ENCODE measurements around the gene MARK2. TPM values are rescaled to one million over a fixed set of nuclear protein-coding genes. Genes with fewer than 3 reads are reported as not detected.

MARK2 gene
- total and polyA plus RNA-seq, 10 of the 15 experiments (the other 5 are each of a cell fraction or from before 2014, with no cell fraction given), result 0.19 to 29.5 (median 13.2) TPM

- CTCF ChIA-PET, result interaction anchor here (1.1 to 1.3 kb wide), 3 partner anchors 16 to 102 kb away, joined by 3 to 4 read pairs (median 4); no protein-coding TSS in a partner anchor
- DNase-seq (ENCODE audit: low read depth, low spot score) (no peak), ATAC-seq (no peak), FAIRE-seq (no peak)
- Histone ChIP-seq H3K27me3 (replicated peaks in 1 of 2; ENCODE audit: control insufficient read depth in 2 of 2, insufficient read depth in 2 of 2, low read length in 1 of 2) (no peaks in the 10 kb centered on the region), H3K9ac (ENCODE audit: control insufficient read depth, insufficient read depth, low read length) (no peak overlapping the region), H3K36me3 (ENCODE audit: control insufficient read depth in 2 of 2, insufficient read depth in 2 of 2, low read length in 1 of 2) (peaks cover 0 to 13% of the 10 kb centered on the region in 2 experiments; a peak in 3 of 4 replicates), H3K27ac (ENCODE audit: control insufficient read depth, insufficient read depth) (no peak overlapping the region), H3K9me3 (replicated peaks; ENCODE audit: control insufficient read depth, insufficient read depth, low read length) (no peaks in the 10 kb centered on the region), H3K4me3 (no peak overlapping the region), H3K4me2 (ENCODE audit: control insufficient read depth, insufficient read depth) (no peak overlapping the region), H3K79me2 (ENCODE audit: control insufficient read depth, insufficient read depth, low read length) (peaks cover 77% of the 10 kb centered on the region), H2AFZ (ENCODE audit: control insufficient read depth, low read depth, low read length) (no peak overlapping the region), H3K4me1 (ENCODE audit: control insufficient read depth, insufficient read depth, low read length) (peaks cover 17% of the 10 kb centered on the region), H4K20me1 (ENCODE audit: control insufficient read depth, insufficient read depth) (no peaks in the 10 kb centered on the region; the same call in 1 of the 2 replicates)
- intact Hi-C loops (cut with micrococcal nuclease; ENCODE audit: unreplicated experiment) (no loop called here), in situ Hi-C loops (cut with MboI) (no loop called here)
- RAD21 ChIA-PET (ENCODE audit: unreplicated experiment), result interaction anchor here (1.1 to 1.2 kb wide), 2 partner anchors 7 to 9 kb away, joined by 3 to 4 read pairs; partner anchors contain the start of gene MARK2
- WGBS (ENCODE audit: insufficient coverage, insufficient replicate concordance, low lambda C conversion rate, missing lambda C conversion rate), result 100% methylated on average over 3 of the region's 3 CpGs
- no TSS peak for BruUV-seq (replicated peaks)
- TF ChIP-seq KAT2A (conservative IDR thresholded peaks at IDR 0.05; ENCODE audit: control insufficient read depth, low read depth, low read length), result no peak
- POLR2A ChIA-PET, result interaction anchor here (0.5 kb wide), 1 partner anchor 88 kb away, joined by 6 read pairs; no protein-coding TSS in a partner anchor
- SMC1A ChIA-PET (ENCODE audit: uncharacterized antibody, unreplicated experiment), result interaction anchor here (1.3 kb wide), 1 partner anchor 10 kb away, joined by 3 read pairs; no protein-coding TSS in a partner anchor
These were observed 8.5 kb downstream of the MARK2 start for GRCh38 chr11:63847363-63847762.

- ChIA-PET SMC1A (ENCODE audit: uncharacterized antibody, unreplicated experiment) (interaction anchor here (1.5 to 4.0 kb wide), 3 partner anchors 10 to 96 kb away, joined by 4 to 16 read pairs (median 12); partner anchors contain the start of gene MARK2), RAD21 (ENCODE audit: unreplicated experiment) (no interaction called here), CTCF (no interaction called here), POLR2A (interaction anchor here (0.9 to 1.5 kb wide), 2 partner anchors 8 to 10 kb away, joined by 3 to 8 read pairs; partner anchors contain the start of gene MARK2)
- 89% methylated on average over 2 of the region's 2 CpGs for WGBS (ENCODE audit: insufficient coverage, insufficient replicate concordance, low lambda C conversion rate, missing lambda C conversion rate)
- intact Hi-C loops (cut with micrococcal nuclease; ENCODE audit: unreplicated experiment), result no loop called here
- Histone ChIP-seq H3K4me1 (ENCODE audit: control insufficient read depth, insufficient read depth, low read length) (peaks cover 12% of the 10 kb centered on the region), H2AFZ (ENCODE audit: control insufficient read depth, low read depth, low read length) (no peak overlapping the region), H3K4me3 (no peak overlapping the region), H3K9me3 (replicated peaks; ENCODE audit: control insufficient read depth, insufficient read depth, low read length) (no peaks in the 10 kb centered on the region), H3K36me3 (ENCODE audit: control insufficient read depth in 2 of 2, insufficient read depth in 2 of 2, low read length in 1 of 2) (peaks cover 2 to 15% of the 10 kb centered on the region in 2 experiments; a peak in 3 of 4 replicates), H3K27ac (ENCODE audit: control insufficient read depth, insufficient read depth) (no peak overlapping the region), H3K79me2 (ENCODE audit: control insufficient read depth, insufficient read depth, low read length) (peaks cover 72% of the 10 kb centered on the region), H3K4me2 (ENCODE audit: control insufficient read depth, insufficient read depth) (no peak overlapping the region), H3K9ac (ENCODE audit: control insufficient read depth, insufficient read depth, low read length) (no peak overlapping the region), H3K27me3 (replicated peaks in 1 of 2; ENCODE audit: control insufficient read depth in 2 of 2, insufficient read depth in 2 of 2, low read length in 1 of 2) (no peaks in the 10 kb centered on the region), H4K20me1 (ENCODE audit: control insufficient read depth, insufficient read depth) (no peaks in the 10 kb centered on the region; the same call in 1 of the 2 replicates)
- TF ChIP-seq BRCA1 (IDR thresholded peaks at IDR 0.05; ENCODE audit: low read depth, low read length), result no peak
- no peak for TF ChIP-seq SREBF1 (IDR thresholded peaks at IDR 0.05; ENCODE audit: low read length)
- no peak for TF ChIP-seq IKZF1 (conservative IDR thresholded peaks at IDR 0.05)
- TF ChIP-seq USF2 (IDR thresholded peaks at IDR 0.05; ENCODE audit: borderline replicate concordance, low read depth, low read length), result no peak
- TF ChIP-seq SRF (IDR thresholded peaks at IDR 0.05; ENCODE audit: low read depth in 2 of 2, low read length in 2 of 2), result no peak
- TF ChIP-seq E2F4 (IDR thresholded peaks at IDR 0.05; ENCODE audit: low read depth, low read length), result no peak
- no peak for TF ChIP-seq CBX3 (IDR thresholded peaks at IDR 0.05; ENCODE audit: borderline replicate concordance, low read depth)
- no peak for TF ChIP-seq CHD2 (IDR thresholded peaks at IDR 0.05; ENCODE audit: borderline replicate concordance, low read depth, low read length)
- TF ChIP-seq POLR2AphosphoS5 (IDR thresholded peaks at IDR 0.05; ENCODE audit: low read length), result no peak
- TF ChIP-seq BCL11A (IDR thresholded peaks at IDR 0.05; ENCODE audit: low read depth, low read length), result no peak
- TF ChIP-seq ATF2 (IDR thresholded peaks at IDR 0.05; ENCODE audit: low read length), result no peak
- TF ChIP-seq RELA (IDR thresholded peaks at IDR 0.05; ENCODE audit: borderline replicate concordance, partially characterized antibody), result no peak
- DNase-seq (ENCODE audit: low read depth, low spot score) (no peak), FAIRE-seq (no peak), ATAC-seq (no peak)
- BruUV-seq (replicated peaks), result no TSS peak
- in situ Hi-C loops (cut with MboI), result no loop called here
These were observed 10.8 kb downstream of the MARK2 start for GRCh38 chr11:63849691-63850090.

All from GM12878 (cell line).